Fibroblast of lung (primary cell): Measurements from ENCODE around the gene ATP5F1A. TPM values are rescaled to one million over a fixed set of nuclear protein-coding genes. Genes with fewer than 3 reads are reported as not detected.
A peak's percentile ranks its signal among the peaks of the same experiment; 100 is the strongest.

Experiments used
- DNase-seq, 2 donors: peaks; one replicate each; pipeline versions ENCODE4 v3.0.0 to v3.0.0-alpha.2; 2010; ENCODE audit warnings: low read depth in 2 of 2
- H2AFZ ChIP-seq: 2 replicates; pipeline ENCODE4 v1.5.1; 2012; ENCODE audit warnings: low read length, control low read depth, inconsistent platforms
- H3K27ac ChIP-seq: 2 replicates; pipeline ENCODE4 v1.5.1; 2011; ENCODE audit warnings: low read length, control low read depth; ENCODE audit not compliant: insufficient read depth
- H3K27me3 ChIP-seq: 2 replicates; pipeline ENCODE4 v1.5.1; 2011; ENCODE audit warnings: mild to moderate bottlenecking, low read length; ENCODE audit not compliant: control insufficient read depth, insufficient read depth
- H3K36me3 ChIP-seq: 2 replicates; pipeline ENCODE4 v1.5.1; 2011; ENCODE audit warnings: low read length; ENCODE audit not compliant: control insufficient read depth, insufficient read depth
- H3K4me1 ChIP-seq: 2 replicates; pipeline ENCODE4 v1.5.1; 2011; ENCODE audit warnings: low read length; ENCODE audit not compliant: control insufficient read depth, insufficient read depth; ENCODE audit errors: extremely low read depth
- H3K4me2 ChIP-seq: 2 replicates; pipeline ENCODE4 v1.5.1; 2011; ENCODE audit warnings: low read length, control low read depth; ENCODE audit not compliant: insufficient read depth; ENCODE audit errors: extremely low read depth
- H3K4me3 ChIP-seq, 4 experiments: fragments of 200-600 bp in 1 of 4; sonication (generic) in 1 of 4; replicated peaks in 1 of 4; 2 replicates each; pipeline ENCODE4 v1.5.1; 2011 to 2016; ENCODE audit warnings: low read length in 4 of 4, low read depth in 3 of 4, mild to moderate bottlenecking in 3 of 4, control low read depth in 2 of 4, inconsistent platforms in 1 of 4, mixed read lengths in 1 of 4; ENCODE audit not compliant: insufficient read depth in 1 of 4; ENCODE audit errors: control extremely low read depth in 1 of 4
- H3K79me2 ChIP-seq: 2 replicates; pipeline ENCODE4 v1.5.1; 2012; ENCODE audit warnings: mild to moderate bottlenecking, low read length, inconsistent platforms; ENCODE audit not compliant: control insufficient read depth, insufficient read depth
- H3K9ac ChIP-seq: 2 replicates; pipeline ENCODE4 v1.5.1; 2011; ENCODE audit warnings: mild to moderate bottlenecking, low read length, control low read depth; ENCODE audit not compliant: insufficient read depth
- H3K9me3 ChIP-seq: 2 replicates; pipeline ENCODE4 v1.5.1; 2012; ENCODE audit warnings: low read depth, low read length; ENCODE audit not compliant: control insufficient read depth, insufficient read depth
- H4K20me1 ChIP-seq: 2 replicates; pipeline ENCODE4 v1.5.1; 2011; ENCODE audit warnings: low read length; ENCODE audit not compliant: control insufficient read depth, insufficient read depth; ENCODE audit errors: extremely low read depth
- CTCF ChIP-seq, 2 donors: IDR thresholded peaks in 1 of 2; conservative IDR thresholded peaks in 1 of 2; 1 replicate in 1 of 2; 2 replicates in 1 of 2; pipeline ENCODE4 v1.5.1; 2011 to 2012; ENCODE audit warnings: low read length in 2 of 2, control low read depth in 1 of 2, inconsistent platforms in 1 of 2, low read depth in 1 of 2, mild to moderate bottlenecking in 1 of 2
- EZH2 ChIP-seq: IDR thresholded peaks from 2 replicates; pipeline ENCODE4 v1.5.1; 2012; ENCODE audit warnings: low read length, control low read depth, mild to moderate bottlenecking; ENCODE audit errors: missing control alignments
- polyA plus RNA-seq, 2 donors: library from polyadenylated mRNA; depleted of rRNA in 1 of 2; stranded (reverse) in 1 of 2; unstranded in 1 of 2; fragments of >200 nt; gene quantifications; 2 replicates each; pipeline ENCODE4 v1.2.1, GENCODE V29; 2011 to 2012; ENCODE audit warnings: missing spikeins in 1 of 2
- total RNA-seq: library from RNA; depleted of rRNA; stranded (reverse); fragments of >200 nt; gene quantifications from 2 replicates; pipeline ENCODE4 v1.2.1, GENCODE V29; 2014

The ATP5F1A gene
- total and polyA plus RNA-seq, 2 donors (not counting 1 experiment from before 2014, with no cell fraction given), result 591 to 791 TPM

GRCh38 chr18:46040033-46040746 is 57.9 kb downstream of the ATP5F1A start:
- H3K4me3 ChIP-seq, result no peak overlapping the region
- no peaks in the 10 kb centered on the region for H4K20me1 ChIP-seq
- H3K27ac ChIP-seq, result no peak overlapping the region
- H3K4me2 ChIP-seq, result no peak overlapping the region
- no peaks in the 10 kb centered on the region for H3K36me3 ChIP-seq
- H3K79me2 ChIP-seq, result no peaks in the 10 kb centered on the region
- peak in 1 of 2 donors; percentile 21 for DNase-seq
- no peak for TF ChIP-seq CTCF (conservative IDR thresholded peaks at IDR 0.05 in 1 of 2, IDR thresholded peaks at IDR 0.05 in 1 of 2; ENCODE audit: low read depth in 1 of 2, low read length in 2 of 2)
- TF ChIP-seq EZH2, result no peak
- H3K9ac ChIP-seq, result no peak overlapping the region
- no peaks in the 10 kb centered on the region for H3K4me1 ChIP-seq
- H3K9me3 ChIP-seq, result no peaks in the 10 kb centered on the region
- no peak overlapping the region for H2AFZ ChIP-seq
- H3K27me3 ChIP-seq, result no peaks in the 10 kb centered on the region

GRCh38 chr18:46037512-46038305 is 60.4 kb downstream of the ATP5F1A start:
- H3K4me2 ChIP-seq, result no peak overlapping the region
- H3K36me3 ChIP-seq, result no peaks in the 10 kb centered on the region
- no peak overlapping the region for H2AFZ ChIP-seq
- no peaks in the 10 kb centered on the region for H3K4me1 ChIP-seq
- no peaks in the 10 kb centered on the region for H3K27me3 ChIP-seq
- no peak overlapping the region for H3K9ac ChIP-seq
- TF ChIP-seq EZH2, result no peak
- no peak for TF ChIP-seq CTCF (conservative IDR thresholded peaks at IDR 0.05 in 1 of 2, IDR thresholded peaks at IDR 0.05 in 1 of 2; ENCODE audit: low read depth in 1 of 2, low read length in 2 of 2)
- no peak for DNase-seq
- H3K9me3 ChIP-seq, result no peaks in the 10 kb centered on the region
- H3K27ac ChIP-seq, result no peak overlapping the region
- no peak overlapping the region for H3K4me3 ChIP-seq
- H4K20me1 ChIP-seq, result no peaks in the 10 kb centered on the region
- H3K79me2 ChIP-seq, result no peaks in the 10 kb centered on the region
